Measurements from ENCODE around the gene GPC5. TPM values are rescaled to one million over a fixed set of nuclear protein-coding genes. Genes with fewer than 3 reads are reported as not detected.

Gene GPC5
- total and polyA plus RNA-seq, 2 donors (not counting 3 experiments of a cell fraction or from before 2014, with no cell fraction given): 0.59 to 0.97 TPM

DNA sequence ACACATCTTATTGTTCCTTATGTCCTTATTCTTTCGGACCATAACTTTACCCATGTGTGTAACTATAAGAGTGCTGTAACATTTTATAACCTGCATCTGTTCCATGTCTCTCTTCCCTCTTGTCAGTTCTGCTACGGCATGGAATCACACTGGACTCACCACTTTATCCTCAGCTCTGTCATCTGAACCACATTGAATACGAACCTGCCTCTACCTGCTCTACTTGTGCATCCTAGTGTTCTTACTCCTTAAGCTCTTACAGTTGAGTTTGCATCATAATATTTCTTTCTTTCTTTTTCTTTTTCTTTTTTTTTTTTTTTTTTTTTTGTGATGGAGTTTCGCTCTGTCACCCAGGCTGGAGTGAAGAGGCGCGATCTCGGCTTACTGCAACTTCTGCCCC lies 180.9 kb downstream of the GPC5 start:
- H2AFZ ChIP-seq (ENCODE audit: low read depth, low read length): no peak overlapping the region
- intact Hi-C loops (cut with micrococcal nuclease): no loop called here
- no peak for FAIRE-seq

More for the DNA sequence above, 180.9 kb downstream of the GPC5 start:
- POLR2A ChIA-PET: no interaction called here
- no peaks in the 10 kb centered on the region for H4K20me1 ChIP-seq (replicated peaks; ENCODE audit: control insufficient read depth, extremely low read depth, insufficient read depth, low read length)
- dilution Hi-C loops (cut with MboI; ENCODE audit: extremely low pct_ligation_motif_present, low sequenced_read_pairs): no loop called here
- H3K36me3 ChIP-seq (ENCODE audit: control insufficient read depth in 2 of 2, extremely low read depth in 1 of 2, insufficient read depth in 2 of 2, low read length in 2 of 2): no peaks in the 10 kb centered on the region
- no peaks in the 10 kb centered on the region for H3K27me3 ChIP-seq (ENCODE audit: control insufficient read depth in 2 of 2, insufficient read depth in 2 of 2, low read length in 2 of 2)
- H3K4me2 ChIP-seq (ENCODE audit: insufficient read depth, low read length): no peak overlapping the region
- H3K79me2 ChIP-seq (ENCODE audit: control insufficient read depth, insufficient read depth, low read length): no peaks in the 10 kb centered on the region
- no peak overlapping the region for H3K4me3 ChIP-seq (replicated peaks in 1 of 3; ENCODE audit: insufficient read depth in 1 of 3, low read depth in 1 of 3, low read length in 3 of 3)
- no peaks in the 10 kb centered on the region for H3K4me1 ChIP-seq (ENCODE audit: control insufficient read depth, extremely low read depth, insufficient read depth, low read length)
- no peak overlapping the region for H3K9ac ChIP-seq (replicated peaks; ENCODE audit: extremely low read depth, insufficient read depth, low read length)
- no peak for TF ChIP-seq MYC (IDR thresholded peaks at IDR 0.05; ENCODE audit: low read depth, low read length)
- TF ChIP-seq, protein P1, sequence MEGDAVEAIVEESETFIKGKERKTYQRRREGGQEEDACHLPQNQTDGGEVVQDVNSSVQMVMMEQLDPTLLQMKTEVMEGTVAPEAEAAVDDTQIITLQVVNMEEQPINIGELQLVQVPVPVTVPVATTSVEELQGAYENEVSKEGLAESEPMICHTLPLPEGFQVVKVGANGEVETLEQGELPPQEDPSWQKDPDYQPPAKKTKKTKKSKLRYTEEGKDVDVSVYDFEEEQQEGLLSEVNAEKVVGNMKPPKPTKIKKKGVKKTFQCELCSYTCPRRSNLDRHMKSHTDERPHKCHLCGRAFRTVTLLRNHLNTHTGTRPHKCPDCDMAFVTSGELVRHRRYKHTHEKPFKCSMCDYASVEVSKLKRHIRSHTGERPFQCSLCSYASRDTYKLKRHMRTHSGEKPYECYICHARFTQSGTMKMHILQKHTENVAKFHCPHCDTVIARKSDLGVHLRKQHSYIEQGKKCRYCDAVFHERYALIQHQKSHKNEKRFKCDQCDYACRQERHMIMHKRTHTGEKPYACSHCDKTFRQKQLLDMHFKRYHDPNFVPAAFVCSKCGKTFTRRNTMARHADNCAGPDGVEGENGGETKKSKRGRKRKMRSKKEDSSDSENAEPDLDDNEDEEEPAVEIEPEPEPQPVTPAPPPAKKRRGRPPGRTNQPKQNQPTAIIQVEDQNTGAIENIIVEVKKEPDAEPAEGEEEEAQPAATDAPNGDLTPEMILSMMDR (IDR thresholded peaks at IDR 0.05; ENCODE audit: extremely low read depth in 1 of 2, insufficient read depth in 1 of 2, low read depth in 1 of 2, low read length in 2 of 2): no peak
- TF ChIP-seq EZH2 (IDR thresholded peaks at IDR 0.05; ENCODE audit: borderline replicate concordance, low read depth, low read length, severe bottlenecking): no peak
- no peak for TF ChIP-seq POLR2A (IDR thresholded peaks at IDR 0.05; ENCODE audit: low read depth, low read length)
- no peak for TF ChIP-seq POLR2AphosphoS5 (IDR thresholded peaks at IDR 0.05; ENCODE audit: insufficient read depth, low read depth, low read length)
- TF ChIP-seq, protein P2, sequence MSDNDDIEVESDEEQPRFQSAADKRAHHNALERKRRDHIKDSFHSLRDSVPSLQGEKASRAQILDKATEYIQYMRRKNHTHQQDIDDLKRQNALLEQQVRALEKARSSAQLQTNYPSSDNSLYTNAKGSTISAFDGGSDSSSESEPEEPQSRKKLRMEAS (IDR thresholded peaks at IDR 0.05; ENCODE audit: insufficient read depth, insufficient read length): no peak
- no peak for TF ChIP-seq FOS (IDR thresholded peaks at IDR 0.05; ENCODE audit: borderline replicate concordance, insufficient read depth, low read length)
- no peak for TF ChIP-seq GATA2 (IDR thresholded peaks at IDR 0.05; ENCODE audit: insufficient read depth, insufficient read length, low read depth, low read length)
- no peak for TF ChIP-seq JUN (IDR thresholded peaks at IDR 0.05; ENCODE audit: borderline replicate concordance, insufficient read depth, insufficient read length, low read depth)
- no peak for DNase-seq (ENCODE audit: low read depth, low spot score)
- CTCF ChIA-PET: no interaction called here
- no TSS peak for BruUV-seq (replicated peaks)
- no peaks in the 10 kb centered on the region for H3K9me1 ChIP-seq (replicated peaks; ENCODE audit: control insufficient read depth, extremely low read depth, insufficient read depth, low read length)
- H3K27ac ChIP-seq (ENCODE audit: insufficient read depth, low read depth, low read length): no peak overlapping the region
- no peaks in the 10 kb centered on the region for H3K9me3 ChIP-seq (replicated peaks; ENCODE audit: control insufficient read depth, insufficient read depth, low read length)

Measured in endothelial cell of umbilical vein (primary cell).